ENCODE data around the gene EHF. TPM values are rescaled to one million over a fixed set of nuclear protein-coding genes. Genes with fewer than 3 reads are reported as not detected.
A peak's percentile ranks its signal among the peaks of the same experiment; 100 is the strongest.

Gene EHF
- total RNA-seq, 2 experiments from 2014 or later = not detected

DNA sequence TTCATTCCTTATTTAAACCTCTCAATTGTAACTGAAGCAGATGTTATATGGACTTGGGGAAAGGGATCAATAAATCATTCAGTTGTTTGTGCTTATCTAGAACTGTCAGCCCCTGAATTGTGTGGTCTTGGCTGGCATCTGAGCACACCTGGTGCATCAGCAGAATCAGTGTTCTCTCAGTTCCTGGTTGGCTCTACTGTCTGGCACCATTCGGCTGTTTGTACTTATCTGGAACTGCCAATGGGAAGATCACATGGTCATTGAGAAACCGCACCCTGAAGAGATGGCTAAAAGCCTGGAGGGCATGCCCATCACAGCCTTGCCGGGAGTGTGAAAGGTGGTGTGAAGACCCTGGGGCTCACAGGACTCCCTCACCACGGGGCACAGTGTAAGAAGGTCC, 37.1 kb upstream of the EHF start:
- ATAC-seq = no peak
- no peak for DNase-seq
- H3K27ac Mint-ChIP-seq = no peak overlapping the region
- intact Hi-C loops (cut with micrococcal nuclease) = no loop called here
- H3K4me3 Mint-ChIP-seq = no peak overlapping the region
- CTCF ChIA-PET = no interaction called here
- POLR2A ChIA-PET = no interaction called here
- H3K27me3 Mint-ChIP-seq = peaks cover 47% of the 10 kb centered on the region
- no peaks in the 10 kb centered on the region for H3K4me1 Mint-ChIP-seq (ENCODE audit: low read depth)
- no peaks in the 10 kb centered on the region for H3K36me3 Mint-ChIP-seq (ENCODE audit: low read depth)
- TF ChIP-seq, protein P1, sequence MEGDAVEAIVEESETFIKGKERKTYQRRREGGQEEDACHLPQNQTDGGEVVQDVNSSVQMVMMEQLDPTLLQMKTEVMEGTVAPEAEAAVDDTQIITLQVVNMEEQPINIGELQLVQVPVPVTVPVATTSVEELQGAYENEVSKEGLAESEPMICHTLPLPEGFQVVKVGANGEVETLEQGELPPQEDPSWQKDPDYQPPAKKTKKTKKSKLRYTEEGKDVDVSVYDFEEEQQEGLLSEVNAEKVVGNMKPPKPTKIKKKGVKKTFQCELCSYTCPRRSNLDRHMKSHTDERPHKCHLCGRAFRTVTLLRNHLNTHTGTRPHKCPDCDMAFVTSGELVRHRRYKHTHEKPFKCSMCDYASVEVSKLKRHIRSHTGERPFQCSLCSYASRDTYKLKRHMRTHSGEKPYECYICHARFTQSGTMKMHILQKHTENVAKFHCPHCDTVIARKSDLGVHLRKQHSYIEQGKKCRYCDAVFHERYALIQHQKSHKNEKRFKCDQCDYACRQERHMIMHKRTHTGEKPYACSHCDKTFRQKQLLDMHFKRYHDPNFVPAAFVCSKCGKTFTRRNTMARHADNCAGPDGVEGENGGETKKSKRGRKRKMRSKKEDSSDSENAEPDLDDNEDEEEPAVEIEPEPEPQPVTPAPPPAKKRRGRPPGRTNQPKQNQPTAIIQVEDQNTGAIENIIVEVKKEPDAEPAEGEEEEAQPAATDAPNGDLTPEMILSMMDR (IDR thresholded peaks at IDR 0.05) = no peak
- H3K9me3 Mint-ChIP-seq = no peaks in the 10 kb centered on the region

DNA sequence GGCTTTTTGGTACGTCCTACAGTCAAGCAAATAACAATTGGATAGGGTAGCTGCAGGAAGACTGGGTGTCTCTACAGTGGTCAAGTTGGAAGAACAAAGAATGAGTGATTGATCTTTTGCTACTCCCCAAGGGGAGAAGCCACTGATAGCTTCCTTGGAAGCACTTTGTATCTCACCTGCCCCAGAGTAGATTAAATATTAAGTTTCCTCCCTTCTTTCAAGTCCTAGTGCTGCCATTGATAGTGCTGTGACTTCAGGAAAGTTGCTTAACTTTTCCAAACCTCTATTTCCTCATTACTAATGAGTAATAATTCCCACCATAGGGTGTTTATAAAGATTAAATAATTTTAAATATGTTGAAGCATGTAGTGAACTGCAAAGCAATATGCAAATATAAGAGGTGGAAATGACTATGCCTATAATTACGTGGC, 35.6 kb upstream of the EHF start:
- no peaks in the 10 kb centered on the region for H3K4me1 Mint-ChIP-seq (ENCODE audit: low read depth)
- H3K27me3 Mint-ChIP-seq = peaks cover 44% of the 10 kb centered on the region
- TF ChIP-seq, protein P1 (IDR thresholded peaks at IDR 0.05) = no peak
- H3K9me3 Mint-ChIP-seq = no peaks in the 10 kb centered on the region
- no peak overlapping the region for H3K27ac Mint-ChIP-seq
- ATAC-seq = no peak
- ChIA-PET CTCF (interaction anchor here (0.9 to 3.3 kb wide), 22 partner anchors 9 to 809 kb away, joined by 3 to 35 read pairs (median 7); partner anchors contain the start of genes APIP and ELF5), POLR2A (no interaction called here)
- H3K4me3 Mint-ChIP-seq = no peak overlapping the region
- intact Hi-C loops (cut with micrococcal nuclease) = loop anchor here (5.0 kb wide), 1 partner anchor 807 kb away; no protein-coding TSS in a partner anchor
- no peak for DNase-seq
- H3K36me3 Mint-ChIP-seq (ENCODE audit: low read depth) = no peaks in the 10 kb centered on the region

DNA sequence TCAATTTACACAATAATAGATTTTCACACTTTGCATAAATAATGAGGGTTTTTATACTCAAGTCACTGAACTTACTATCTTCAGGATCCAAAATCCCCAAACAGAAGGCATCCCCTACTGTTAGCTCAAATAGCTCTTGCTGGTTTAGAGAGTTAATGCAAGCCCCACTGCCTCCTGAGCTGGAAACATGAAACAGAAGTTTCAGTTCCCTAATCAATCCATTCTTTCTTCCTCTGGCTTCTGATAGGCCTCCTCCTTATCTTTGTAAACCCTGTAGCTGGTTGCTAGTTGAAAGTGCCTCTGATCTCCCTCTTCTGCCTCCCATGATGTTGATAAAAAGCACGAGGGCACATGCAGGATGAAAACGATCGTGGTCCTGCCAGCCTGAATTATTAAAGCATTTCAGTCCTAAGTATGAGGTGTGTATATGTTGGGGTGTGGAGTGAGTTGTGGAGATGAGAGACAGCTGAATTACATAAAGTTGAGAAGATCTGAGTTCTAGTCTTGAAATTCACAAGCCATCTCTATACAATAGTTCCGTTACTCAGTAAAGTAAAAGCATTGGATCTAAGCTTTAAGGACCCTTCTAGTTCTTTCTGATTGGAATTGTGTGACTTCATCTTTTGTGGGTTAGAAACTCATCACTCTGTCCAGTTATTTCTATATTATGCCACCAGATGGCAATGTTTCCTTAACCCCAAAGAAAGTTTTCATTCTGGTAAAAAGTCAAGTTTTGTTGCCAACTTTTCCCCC, 35.0 kb upstream of the EHF start:
- ATAC-seq (no peak), DNase-seq (no peak)
- H3K36me3 Mint-ChIP-seq (ENCODE audit: low read depth) = no peaks in the 10 kb centered on the region
- intact Hi-C loops (cut with micrococcal nuclease) = loop anchor here (2.0 to 5.0 kb wide), 2 partner anchors 305 to 806 kb away; no protein-coding TSS in a partner anchor
- H3K9me3 Mint-ChIP-seq = no peaks in the 10 kb centered on the region
- ChIA-PET POLR2A (no interaction called here), CTCF (interaction anchor here (0.7 to 3.3 kb wide), 38 partner anchors 9 to 818 kb away, joined by 3 to 35 read pairs (median 4); partner anchors contain the start of genes APIP and ELF5)
- H3K27ac Mint-ChIP-seq = no peak overlapping the region
- peaks cover 42% of the 10 kb centered on the region for H3K27me3 Mint-ChIP-seq
- H3K4me1 Mint-ChIP-seq (ENCODE audit: low read depth) = no peaks in the 10 kb centered on the region
- no peak overlapping the region for H3K4me3 Mint-ChIP-seq
- TF ChIP-seq, protein P1 (IDR thresholded peaks at IDR 0.05) = peak; percentile 64

DNA sequence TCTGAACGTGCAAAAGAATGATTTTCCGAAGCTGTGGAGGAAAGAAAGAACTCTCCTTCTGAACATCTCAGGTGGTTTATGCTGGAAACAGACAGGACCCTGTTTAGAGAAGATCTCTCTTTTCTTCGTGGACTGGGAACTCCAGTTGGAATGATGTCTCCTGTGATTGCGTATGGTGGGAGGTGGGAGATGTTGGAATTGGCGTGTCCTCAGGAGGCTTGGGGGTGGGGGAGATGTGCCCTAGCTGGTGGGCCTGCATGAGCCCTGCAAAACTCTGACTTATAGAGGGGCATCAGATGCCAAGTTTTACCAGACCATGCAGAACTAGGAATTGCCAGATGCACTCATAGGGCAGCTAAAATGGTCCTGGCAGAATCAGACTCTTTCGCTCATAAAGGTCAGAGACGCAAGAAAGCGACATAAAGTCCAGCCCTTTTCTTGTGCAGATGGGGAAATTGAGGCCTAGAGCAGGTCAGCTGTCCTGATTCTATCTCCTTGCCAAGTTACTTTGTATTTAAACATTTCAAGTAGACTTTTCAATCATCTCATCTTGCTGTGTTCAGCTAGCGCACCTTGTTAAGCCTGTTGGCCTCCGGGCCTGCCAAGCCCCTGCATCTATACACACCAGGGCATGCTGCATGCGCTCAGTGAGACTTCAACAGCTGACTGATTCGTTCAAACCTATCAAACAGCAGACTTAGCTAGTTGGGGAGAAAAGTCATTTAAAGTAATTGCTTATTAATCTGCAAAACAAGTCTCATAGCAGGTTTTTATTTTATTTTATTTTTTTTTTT, 34.2 kb upstream of the EHF start:
- DNase-seq = no peak
- Mint-ChIP-seq H3K27me3 (peaks cover 41% of the 10 kb centered on the region), H3K9me3 (no peaks in the 10 kb centered on the region), H3K36me3 (ENCODE audit: low read depth) (no peaks in the 10 kb centered on the region), H3K4me1 (ENCODE audit: low read depth) (no peaks in the 10 kb centered on the region), H3K4me3 (no peak overlapping the region), H3K27ac (no peak overlapping the region)
- ChIA-PET CTCF (interaction anchor here (0.7 to 3.3 kb wide), 40 partner anchors 8 to 825 kb away, joined by 3 to 35 read pairs (median 5); partner anchors contain the start of genes APIP and ELF5), POLR2A (no interaction called here)
- intact Hi-C loops (cut with micrococcal nuclease) = loop anchor here (2.0 to 5.0 kb wide), 2 partner anchors 304 to 806 kb away; no protein-coding TSS in a partner anchor
- ATAC-seq = no peak
- TF ChIP-seq, protein P1 (IDR thresholded peaks at IDR 0.05) = no peak

Measured in activated CD8-positive, alpha-beta T cell treated with anti-CD3 and anti-CD28 coated beads for 36 hours (primary cell).